HEK293 (cell line): ENCODE results near the gene ZNF668.

Experiments
- MYNN ChIP-seq: fragments of 450-650 bp; formaldehyde crosslinking; IDR thresholded peaks from 2 replicates; pipeline ENCODE4 v1.5.1; 2016; ENCODE audit warnings: missing biosample characterization, missing genetic modification characterization, borderline replicate concordance
- ZNF121 ChIP-seq: fragments of 450-650 bp; formaldehyde crosslinking; IDR thresholded peaks from 2 replicates; pipeline ENCODE4 v1.5.1; 2016; ENCODE audit warnings: missing biosample characterization, missing genetic modification characterization
- ZNF274 ChIP-seq, 2 experiments: fragments of 200-500 bp in 1 of 2; fragments of 450-650 bp in 1 of 2; sonication (Bioruptor generic) in 1 of 2; formaldehyde crosslinking in 1 of 2; IDR thresholded peaks; 2 replicates each; pipeline versions ENCODE4 v1.5.1 to v1.6.1; 2014 to 2016; ENCODE audit warnings: borderline replicate concordance in 1 of 2, inconsistent platforms in 1 of 2, low read length in 1 of 2, missing biosample characterization in 1 of 2, missing genetic modification characterization in 1 of 2
- ZNF311 ChIP-seq: fragments of 450-650 bp; formaldehyde crosslinking; IDR thresholded peaks from 2 replicates; pipeline ENCODE4 v1.5.1; 2017; ENCODE audit warnings: missing biosample characterization, missing genetic modification characterization, borderline replicate concordance
- TF ChIP-seq, protein P1 (sequence below): fragments of 450-650 bp; formaldehyde crosslinking; IDR thresholded peaks from 2 replicates; pipeline ENCODE4 v1.5.1; 2016; ENCODE audit warnings: missing biosample characterization, missing genetic modification characterization

DNA sequence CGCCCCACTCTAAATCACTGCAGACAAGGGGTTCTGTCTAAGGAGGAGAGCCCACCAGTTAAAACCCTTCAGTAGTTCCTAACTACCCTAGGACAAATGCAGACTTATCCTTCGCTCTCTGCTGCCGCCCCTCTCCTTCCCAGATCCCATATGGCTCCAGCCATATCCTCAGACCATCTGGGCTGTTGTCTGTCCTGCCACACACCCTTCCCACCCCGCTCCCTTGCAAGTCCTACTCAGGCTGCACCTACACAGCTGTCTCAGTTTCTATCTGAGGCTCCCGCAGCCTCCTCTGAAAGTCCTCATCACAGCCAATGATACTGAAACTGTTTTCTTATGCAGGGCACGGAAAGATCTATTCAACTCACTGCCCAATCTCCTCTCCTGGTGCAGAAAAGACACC, 33.4 kb upstream of the ZNF668 start:
- no peak for TF ChIP-seq MYNN (tag by site-specific recombination)
- TF ChIP-seq ZNF274 (IDR thresholded peaks at IDR 0.05; ENCODE audit: low read length), result no peak
- no peak for TF ChIP-seq ZNF274 (tag by site-specific recombination; IDR thresholded peaks at IDR 0.05; ENCODE audit: borderline replicate concordance)
- TF ChIP-seq ZNF311 (tag by site-specific recombination), result no peak
- no peak for TF ChIP-seq ZNF121 (tag by site-specific recombination)
- TF ChIP-seq, protein P1, sequence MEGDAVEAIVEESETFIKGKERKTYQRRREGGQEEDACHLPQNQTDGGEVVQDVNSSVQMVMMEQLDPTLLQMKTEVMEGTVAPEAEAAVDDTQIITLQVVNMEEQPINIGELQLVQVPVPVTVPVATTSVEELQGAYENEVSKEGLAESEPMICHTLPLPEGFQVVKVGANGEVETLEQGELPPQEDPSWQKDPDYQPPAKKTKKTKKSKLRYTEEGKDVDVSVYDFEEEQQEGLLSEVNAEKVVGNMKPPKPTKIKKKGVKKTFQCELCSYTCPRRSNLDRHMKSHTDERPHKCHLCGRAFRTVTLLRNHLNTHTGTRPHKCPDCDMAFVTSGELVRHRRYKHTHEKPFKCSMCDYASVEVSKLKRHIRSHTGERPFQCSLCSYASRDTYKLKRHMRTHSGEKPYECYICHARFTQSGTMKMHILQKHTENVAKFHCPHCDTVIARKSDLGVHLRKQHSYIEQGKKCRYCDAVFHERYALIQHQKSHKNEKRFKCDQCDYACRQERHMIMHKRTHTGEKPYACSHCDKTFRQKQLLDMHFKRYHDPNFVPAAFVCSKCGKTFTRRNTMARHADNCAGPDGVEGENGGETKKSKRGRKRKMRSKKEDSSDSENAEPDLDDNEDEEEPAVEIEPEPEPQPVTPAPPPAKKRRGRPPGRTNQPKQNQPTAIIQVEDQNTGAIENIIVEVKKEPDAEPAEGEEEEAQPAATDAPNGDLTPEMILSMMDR (tag by site-specific recombination), result no peak
